Cortex of kidney (tissue), 1 donor: Measurements from ENCODE around the gene ARHGEF16.

Source experiments
- DNase-seq: peaks from one replicate; lab custom pipeline; 2025; lab: John Stamatoyannopoulos, UW

The ARHGEF16 gene

DNA sequence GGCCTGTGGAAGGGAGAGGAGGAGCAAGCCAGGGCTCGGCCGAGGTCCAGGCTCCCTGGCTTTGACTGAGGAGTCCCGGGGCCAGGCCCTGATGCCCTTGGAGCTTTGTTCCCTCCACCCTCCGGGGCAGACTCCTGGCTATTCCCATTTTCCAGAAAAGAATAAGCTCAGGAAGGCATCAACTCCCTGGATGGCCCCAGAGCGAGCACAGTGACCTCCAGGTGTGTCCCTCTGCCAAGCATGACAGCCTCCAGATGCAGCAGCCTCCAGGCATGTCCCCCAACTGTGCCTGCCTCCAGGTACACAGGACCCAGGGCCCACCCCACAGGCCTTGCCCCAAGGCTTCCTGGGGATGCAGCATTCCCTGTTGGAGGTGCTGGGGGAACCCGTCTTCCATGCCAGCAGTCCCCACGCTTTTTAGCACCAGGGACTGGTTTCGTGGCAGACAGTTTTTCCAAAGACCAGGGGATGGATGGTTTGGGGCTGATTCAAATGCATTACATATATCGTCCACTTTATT lies 15.7 kb upstream of the ARHGEF16 start:
- no peak for DNase-seq

DNA sequence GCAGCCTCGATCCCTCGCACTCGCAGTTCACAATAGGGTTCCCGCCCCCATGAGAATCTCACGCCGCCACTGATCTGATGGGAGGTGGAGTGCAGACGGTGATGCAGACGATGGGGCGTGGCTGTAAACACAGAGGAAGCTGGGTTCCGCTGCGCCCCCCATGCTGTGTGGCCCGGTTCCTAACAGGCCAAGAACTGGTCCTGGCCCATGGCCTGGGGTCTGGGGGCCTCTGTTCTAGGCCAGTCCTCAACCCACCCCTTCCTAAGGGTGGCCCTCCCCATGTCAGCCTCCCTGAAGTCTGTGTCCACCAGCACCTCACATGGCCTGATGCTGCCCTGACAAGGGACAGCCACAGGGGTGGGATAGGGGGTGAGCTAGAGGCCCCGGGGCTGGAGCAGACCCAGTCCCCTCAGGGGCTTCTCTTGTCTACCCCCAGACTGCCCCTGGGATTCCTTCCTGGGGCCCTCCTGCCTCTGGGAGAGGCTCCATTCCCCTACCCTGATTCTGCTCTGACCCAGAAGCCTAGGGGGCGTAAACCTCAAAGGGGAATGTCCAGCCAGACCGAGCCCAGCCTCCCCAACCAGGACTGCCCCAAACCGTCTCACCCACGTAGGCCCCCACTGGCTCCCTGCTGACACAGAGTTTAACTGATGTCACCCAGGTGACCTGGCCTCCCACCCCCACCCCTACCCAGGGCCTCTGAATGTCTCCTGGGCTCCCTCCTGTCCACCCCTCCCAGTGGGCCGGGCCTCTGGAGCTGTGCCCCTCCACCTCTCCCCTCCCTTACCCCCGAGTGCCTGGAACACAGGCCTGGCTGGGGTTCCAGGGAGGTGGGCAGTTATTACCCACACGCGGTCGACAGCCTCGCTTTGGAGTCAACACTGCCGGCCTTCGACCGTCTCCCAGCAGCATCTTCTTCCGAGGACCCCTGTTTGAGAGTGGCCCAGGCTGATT lies 14.8 kb upstream of the ARHGEF16 start:
- DNase-seq: no peak

DNA sequence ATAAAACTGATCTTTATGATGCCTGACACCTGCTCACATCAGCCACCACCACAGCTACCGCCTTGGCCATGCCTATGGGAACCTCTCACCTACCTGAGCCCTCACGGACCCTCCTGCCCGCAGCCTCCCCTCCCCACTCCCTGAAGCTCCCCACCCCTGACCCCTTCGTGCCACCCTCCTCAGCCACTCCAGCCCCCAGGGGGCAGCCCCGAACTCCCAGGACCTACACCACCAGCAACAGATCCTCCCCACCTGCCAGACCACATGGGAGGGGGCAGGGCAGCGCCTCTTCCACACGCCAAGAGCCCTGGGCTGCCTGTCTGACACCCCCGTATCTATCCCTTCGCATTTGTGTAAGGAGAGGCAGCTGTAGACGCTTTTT lies 14.2 kb upstream of the ARHGEF16 start:
- no peak for DNase-seq

DNA sequence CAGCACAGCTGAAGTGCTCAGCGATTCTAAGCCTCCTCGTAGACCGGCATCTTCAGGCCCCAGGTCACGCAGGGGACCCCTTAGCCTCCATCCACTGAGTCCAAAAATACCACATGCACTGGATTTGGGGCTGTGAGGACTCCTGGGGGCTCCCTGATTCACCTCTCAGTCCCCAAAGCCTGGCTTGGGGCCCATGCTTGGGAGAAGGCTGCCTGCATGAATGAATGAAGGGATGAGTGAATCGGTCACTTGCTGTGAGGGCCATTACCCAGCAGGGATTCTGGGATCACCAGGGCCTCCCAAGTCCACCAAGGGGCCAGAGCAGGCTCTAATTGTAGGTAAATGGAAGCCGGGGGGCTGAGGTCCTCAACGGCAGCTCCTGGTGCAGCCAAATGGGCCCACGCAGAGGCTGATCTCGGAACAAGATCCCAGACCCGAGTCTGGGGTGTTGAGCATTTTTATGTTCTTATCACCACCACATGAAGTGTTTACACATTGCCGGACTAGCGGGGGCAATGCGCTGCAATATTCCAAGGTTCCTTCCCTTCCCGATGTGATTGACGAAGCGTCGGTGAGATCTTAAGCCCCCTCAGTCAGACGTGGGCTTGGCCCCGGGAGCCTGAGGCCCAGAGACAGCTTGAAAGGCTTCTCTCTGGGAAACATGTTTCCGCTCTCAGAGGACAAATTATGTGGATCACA lies 13.6 kb upstream of the ARHGEF16 start:
- no peak for DNase-seq

DNA sequence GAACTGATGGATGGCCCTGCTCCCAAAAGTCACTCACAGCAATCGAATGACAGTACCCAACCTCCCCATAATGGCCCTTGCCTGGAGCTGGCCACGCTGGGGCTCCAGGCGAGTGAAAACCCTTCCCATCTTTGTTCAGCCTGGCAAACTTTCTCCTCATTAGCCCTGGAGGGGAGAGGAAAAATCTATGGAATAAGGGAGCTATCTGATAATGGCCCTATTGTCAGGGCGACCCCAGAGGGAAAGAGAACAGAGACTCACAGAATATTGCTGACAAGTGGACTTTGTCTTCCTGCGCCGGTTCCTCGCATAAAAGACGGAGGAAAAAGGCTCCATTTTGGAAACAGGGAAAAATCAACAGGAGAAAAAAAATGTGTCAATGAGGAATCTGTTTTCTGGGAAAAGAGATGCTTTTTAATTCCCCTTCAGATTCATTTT lies 13.0 kb upstream of the ARHGEF16 start:
- no peak for DNase-seq

DNA sequence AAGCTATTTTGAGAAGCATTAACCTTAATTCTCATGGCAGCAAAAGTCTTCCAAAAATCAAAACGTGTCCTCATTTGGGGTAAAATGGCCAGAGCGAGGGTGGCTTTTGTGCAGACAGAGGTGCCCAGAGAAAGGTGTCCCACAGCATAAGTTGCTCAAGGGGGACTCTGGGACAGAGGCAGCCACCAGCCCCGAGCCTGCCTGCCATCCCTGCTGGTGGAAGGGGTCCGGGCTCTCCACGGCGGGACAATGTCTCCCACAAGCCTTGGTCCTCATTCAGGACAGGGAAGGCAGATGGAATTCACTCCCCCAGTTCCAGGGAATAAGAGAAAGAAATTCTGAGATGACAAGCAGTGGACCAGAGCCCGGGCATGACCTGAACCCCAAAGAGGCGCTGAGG lies 12.6 kb upstream of the ARHGEF16 start:
- no peak for DNase-seq

DNA sequence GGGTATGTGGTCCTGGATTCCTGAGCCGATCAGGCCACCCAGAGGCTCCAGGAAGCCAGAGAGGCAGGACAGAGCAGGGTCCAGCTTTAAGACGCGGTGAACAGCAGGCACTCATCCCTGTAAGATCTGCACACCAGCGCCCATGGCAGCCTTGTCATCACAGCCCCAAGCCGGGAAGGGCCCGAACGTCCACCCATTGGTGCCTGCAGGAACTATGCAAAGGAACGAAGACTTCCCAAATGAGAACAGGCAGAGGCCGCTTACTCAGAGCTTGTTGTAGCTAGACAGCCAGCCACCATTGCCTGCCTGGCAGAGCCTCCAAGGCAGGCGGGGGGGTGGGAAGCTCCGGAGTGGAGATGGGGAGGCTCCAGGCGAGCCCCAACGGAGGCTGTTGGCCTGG lies 12.1 kb upstream of the ARHGEF16 start:
- DNase-seq: no peak

DNA sequence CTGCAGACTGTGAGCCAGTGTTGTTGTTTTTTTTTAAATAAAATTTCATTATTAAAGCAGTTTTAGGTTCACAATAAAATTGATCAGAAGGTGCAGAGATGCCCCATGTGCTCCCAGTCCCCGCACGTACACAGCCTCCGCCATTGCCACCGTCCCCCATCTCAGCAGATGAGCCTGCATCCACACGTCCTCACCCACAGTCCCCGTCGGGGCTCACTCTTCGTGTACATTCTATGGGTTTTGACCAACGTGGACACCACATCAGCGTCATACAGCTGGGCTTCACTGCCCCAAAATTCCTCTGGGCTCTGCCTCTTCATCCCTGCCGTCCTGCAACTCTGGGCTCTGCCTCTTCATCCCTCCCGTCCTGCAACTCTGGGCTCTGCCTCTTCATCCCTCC lies 11.6 kb upstream of the ARHGEF16 start:
- no peak for DNase-seq

DNA sequence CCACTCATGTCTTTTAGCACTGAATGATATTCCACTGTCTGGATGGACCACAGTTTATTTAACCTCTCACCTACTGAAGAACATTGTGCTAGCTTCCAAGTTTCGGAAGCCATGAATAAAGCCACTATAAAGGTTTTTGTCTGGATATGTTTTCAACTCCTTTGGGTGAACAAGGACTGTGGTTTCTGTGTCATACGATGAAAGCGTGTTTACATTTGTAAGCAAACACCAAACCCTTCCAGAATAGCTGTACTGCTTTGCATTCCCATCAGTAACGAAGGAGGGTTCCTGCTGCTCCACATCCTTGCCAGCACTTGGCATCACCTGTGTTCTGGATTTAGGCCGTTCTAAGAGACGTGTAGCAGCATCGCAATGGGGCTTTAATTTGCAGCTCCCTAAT lies 10.7 kb upstream of the ARHGEF16 start:
- DNase-seq: no peak

DNA sequence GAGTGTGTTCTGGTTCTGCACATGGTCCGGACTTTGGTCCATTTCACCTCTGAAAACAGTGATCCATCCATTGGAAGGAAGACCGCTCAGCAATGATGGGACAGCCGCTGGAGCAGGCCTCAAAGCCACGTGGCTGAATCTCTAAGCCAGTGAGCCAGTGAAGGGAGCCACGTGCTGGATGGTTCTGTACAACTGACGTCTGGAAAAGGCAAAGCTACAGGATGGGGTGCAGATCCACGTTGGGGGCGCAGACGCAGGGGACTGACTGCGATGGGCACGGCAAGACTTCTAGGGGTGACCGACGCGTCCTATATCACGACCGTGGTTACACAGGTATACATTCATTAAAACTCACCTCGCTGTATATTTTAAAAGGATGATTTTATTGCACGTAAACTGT lies 10.2 kb upstream of the ARHGEF16 start:
- DNase-seq: no peak

DNA sequence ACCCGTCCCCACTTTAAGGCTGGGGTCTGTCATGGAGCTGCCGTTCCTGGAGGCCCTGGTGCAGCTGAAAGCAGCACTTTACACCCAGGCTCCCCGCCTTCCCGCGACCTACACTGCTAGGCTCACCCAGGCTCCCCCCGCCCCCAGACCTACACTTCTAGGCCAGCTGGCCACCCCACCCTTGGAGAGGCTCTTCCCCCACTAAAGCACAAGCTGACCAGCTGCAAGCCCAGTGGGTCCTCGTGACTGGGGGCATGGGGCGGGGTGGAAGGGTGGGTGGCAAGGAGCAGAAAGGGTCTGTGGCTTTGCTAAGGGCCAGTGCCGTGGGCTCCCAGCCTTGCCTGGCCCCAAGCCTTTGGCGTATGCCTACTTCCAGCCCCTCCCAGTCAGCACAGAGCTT lies 9.7 kb upstream of the ARHGEF16 start:
- no peak for DNase-seq

DNA sequence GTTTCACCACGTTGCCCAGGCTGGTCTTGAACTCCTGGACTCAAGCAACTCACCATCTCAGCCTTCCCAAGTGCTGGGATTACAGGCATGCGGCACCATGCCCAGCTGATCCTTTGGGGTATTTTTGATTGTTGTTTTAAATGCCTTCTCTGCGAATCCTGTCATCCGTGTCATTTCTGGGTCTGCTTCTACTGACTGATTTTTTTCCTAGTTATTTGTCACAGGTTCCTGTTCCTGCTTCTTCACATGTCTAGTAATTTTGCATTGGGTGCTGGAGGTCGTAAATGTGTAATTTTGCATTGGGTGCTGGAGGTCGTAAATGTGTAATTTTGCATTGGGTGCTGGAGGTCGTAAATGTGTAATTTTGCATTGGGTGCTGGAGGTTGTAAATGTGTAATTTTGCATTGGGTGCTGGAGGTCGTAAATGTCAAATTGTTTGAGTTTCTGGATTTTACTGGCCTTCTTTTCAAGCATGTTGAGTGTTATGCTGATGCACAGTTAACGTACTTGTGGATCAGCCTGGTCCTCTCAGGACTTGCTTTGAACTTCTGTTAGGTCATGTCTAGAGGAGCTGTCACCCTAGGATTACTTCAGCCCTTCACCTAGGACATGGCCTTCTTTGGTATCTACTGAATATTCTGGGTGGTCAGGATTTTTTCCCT lies 4.1 kb upstream of the ARHGEF16 start:
- DNase-seq: no peak

DNA sequence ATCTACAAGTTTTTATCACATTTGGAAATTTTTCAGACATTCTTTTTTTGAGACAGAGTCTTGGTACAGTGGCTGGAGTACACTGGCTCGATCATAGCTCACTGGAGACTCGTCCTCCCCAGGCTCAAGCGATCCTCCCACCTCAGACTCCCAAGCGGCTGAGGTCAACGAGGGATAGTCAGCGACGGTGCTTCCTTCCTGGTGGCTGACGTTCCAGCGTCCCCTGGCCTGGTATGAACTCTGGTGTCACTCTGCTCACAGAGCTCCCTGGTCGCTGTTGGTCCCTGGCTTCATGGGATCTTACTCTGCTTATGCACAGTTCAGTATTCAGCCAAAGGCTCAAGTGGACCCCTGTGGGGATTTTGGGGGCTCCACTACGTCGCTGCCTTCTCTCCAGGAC lies 3.5 kb upstream of the ARHGEF16 start:
- no peak for DNase-seq

DNA sequence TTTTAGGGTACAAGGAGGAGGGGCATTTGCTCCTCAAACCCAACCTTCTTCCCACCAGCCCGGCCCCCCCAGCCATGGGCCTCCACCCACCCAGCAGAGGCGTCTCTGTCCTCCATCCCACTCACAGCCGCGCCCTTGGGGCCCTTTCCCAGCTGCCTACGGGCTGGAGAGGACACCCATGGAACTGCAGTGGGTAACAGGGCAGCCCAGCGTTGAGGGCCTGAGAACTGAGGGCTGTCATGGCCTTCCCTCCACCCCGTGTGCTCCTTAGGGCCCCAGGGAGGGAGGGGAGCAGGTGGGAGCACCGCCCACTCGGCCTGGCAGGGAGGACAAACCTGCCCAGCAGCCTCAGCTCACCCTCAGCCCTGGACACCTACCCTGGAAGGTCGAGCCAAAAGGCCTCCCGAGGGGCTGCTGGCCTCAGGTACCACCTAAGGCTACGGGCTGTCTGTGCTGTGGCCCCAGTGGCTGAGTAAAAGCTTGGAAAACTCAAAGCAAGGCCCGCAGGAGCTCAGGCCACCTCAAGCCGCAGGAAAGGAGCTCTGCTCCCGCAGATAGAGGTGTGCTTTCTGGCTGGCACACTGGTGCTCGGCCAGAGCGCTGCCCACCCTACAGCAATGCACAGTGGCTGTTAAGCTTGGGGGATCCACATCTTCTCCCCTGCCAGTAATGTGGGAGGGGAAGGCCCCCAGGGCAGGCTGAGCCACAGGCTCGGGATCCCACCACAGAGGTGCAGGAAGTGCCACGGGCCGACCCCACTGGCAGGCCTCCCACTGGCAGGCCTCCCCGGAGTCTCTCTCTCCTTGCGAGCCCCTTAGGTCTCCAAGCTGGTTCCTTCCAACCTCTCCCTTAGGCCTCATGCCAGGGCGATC lies 2.2 kb upstream of the ARHGEF16 start:
- DNase-seq: no peak

DNA sequence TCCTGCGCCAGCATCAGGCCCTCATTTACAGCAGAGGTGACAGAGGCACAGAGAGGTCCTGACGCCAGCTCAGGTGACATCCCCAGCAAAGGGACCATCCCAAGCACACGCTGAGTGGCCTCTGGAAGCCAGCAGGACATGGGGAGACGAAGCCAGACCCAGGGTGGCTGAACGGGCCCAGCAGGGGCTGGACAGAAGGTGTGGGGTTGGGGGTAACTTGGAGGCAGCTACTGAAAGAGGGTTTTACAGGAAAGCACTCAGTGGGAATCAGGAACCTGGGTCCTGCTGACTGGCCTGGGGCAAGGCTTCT lies 1.6 kb upstream of the ARHGEF16 start:
- DNase-seq: no peak

DNA sequence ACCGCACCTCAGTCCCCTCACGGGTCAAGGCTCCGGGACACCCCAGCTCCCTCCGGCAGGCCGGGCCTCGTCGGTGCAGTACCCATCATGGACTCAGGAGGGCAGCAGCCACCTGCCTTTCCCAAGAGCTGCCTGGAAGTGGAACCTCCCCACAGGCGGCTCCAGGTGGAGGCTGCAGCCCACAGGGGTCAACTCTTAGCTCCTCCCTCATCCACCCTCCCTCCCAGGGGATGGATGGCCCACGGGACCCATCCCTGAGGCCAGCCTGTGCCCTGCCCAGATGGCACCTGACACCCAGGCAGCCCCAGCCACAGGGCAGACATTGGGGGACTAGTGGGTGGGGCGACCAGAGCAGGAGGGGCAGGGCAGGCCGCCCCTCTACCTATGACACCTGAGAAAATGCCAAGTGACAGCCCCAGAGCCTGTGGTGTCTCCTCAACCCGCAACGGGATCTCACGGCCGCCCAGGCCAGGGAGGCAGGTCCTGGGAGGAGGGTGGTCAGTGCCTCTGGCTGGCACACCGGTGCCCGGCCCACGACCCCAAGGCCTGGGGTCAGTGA lies 1.2 kb upstream of the ARHGEF16 start:
- DNase-seq: no peak

DNA sequence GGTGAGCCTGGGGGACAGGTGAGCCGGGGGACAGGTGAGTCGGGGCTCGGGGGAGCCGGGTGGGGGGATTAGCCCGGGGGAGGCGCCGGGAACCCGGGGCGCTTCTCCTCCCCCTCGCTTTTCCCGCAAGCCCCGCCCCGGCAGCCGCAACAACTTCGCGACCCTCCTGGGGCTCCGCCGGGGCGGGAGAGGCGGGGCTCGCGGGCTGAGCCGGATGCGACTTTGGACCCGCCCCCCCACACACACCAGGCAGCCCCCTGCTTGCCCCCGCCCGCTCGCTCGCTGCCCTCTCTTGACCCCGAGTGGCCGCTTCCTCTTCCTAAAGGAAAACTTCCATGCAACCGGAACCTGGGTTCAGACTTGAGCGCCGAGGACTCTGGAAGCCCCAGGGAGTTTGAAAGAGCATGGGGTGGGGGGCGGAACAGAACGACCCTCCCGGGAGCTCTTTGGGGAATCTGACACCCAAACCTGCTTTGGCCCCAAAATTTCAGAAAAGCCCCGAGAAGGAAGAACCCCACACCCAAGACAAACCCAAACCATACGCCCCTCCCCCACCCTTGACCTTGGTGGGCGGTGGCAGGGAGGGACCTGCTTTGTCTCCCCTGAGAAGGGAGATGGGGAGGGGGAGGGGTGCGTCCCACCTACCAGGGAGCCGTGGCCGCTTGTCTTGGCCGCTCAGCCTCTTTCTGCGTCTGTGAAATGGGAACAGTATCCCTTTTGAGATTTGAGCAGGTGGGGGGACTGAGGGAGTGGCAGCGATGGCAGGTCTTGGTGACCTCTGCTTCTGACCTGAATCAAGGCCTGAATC lies 550 bp downstream of the ARHGEF16 start:
- DNase-seq: no peak

DNA sequence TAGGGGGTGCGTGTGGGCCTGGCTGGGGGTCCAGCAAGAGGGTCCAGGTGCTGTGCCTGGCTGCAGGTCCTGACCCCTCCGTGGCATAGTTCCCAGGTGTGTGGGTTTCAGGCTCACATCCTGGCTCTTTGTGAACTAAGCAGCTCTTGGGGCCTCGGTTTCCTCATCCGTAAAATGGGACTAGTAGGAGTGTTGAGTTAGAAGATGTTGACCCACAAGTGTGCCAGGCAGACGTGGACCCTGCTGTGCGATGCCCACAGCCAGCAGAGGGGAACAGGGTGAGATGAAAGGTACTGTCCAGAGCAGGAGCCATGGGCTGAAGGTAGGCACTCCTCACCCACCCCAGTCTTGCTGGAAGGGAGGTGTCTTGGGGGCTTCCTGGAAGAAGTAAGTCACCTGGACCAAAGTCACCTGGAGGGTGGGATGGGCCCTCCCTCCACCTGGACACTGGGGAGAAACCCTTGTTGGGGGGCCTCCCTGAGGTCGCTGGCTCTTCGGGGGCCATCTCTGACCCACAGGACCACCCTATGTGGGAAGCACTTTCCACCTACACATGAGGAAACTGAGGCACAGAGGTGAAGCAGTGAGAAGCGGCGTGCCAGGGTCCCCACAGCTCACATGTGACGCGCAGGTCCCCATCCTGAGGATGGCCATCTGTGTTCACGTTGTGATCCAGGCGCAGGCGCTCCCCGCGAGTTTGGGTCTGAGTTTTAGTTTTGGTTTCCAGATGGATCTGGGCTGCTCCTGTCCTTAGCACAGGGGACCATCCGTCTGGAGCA lies 1.4 kb downstream of the ARHGEF16 start:
- DNase-seq: no peak

DNA sequence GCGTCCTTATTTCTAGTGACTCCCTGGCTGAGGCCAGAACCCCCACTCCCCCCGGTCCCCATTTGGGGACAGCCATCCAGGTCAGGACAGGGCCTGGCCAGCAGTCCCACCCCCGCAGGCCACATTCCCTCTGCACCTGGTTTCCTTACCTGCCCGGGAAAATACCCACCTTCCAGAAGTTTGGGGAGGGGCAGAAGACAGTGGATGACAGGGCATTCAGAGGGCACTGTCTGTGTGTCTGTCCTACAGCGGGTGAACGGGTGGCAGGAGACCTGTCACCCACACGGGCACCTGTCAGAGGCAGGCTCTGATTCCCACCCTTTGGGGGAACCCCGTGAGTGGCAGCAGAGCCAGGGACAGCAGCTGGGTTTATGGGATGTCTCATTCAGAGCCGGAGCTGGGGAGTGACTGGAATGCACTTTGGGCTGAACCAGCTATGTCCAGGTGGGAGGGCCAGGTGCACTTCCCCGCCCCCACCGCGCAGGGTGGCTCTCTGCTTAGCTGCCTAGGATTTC lies 2.0 kb downstream of the ARHGEF16 start:
- DNase-seq: no peak
